Measurements from ENCODE around the gene VAX1. TPM values are rescaled to one million over a fixed set of nuclear protein-coding genes. Genes with fewer than 3 reads are reported as not detected.

The VAX1 gene
- total RNA-seq, 1 experiment from 2014 or later: 4.6 TPM

- Histone ChIP-seq H3K4me3 (ENCODE audit: low read depth in 2 of 2, low read length in 2 of 2) (peak overlapping the region; percentile 41 to 49), H3K27me3 (ENCODE audit: control insufficient read depth, insufficient read depth, low read length) (peaks cover 38% of the 10 kb centered on the region), H3K27ac (ENCODE audit: low read length) (no peak overlapping the region), H3K4me1 (ENCODE audit: control insufficient read depth, insufficient read depth, low read length) (no peaks in the 10 kb centered on the region), H3K9me3 (ENCODE audit: control insufficient read depth, insufficient read depth, low read depth, low read length) (no peaks in the 10 kb centered on the region), H3K36me3 (ENCODE audit: control insufficient read depth, insufficient read depth, low read length) (no peaks in the 10 kb centered on the region)
- DNase-seq (ENCODE audit: low read depth, low spot score) (no peak), ATAC-seq (peak; percentile 90)
- TF ChIP-seq REST (IDR thresholded peaks at IDR 0.05; ENCODE audit: insufficient read depth in 1 of 2, low read depth in 2 of 2, low read length in 1 of 2) (peak in 1 of 2 experiments; percentile 21; a peak in 1 of 4 replicates), SIN3A (IDR thresholded peaks at IDR 0.05; ENCODE audit: borderline replicate concordance, insufficient read depth, low read depth, low read length) (no peak), POLR2AphosphoS5 (IDR thresholded peaks at IDR 0.05; ENCODE audit: low read depth, low read length) (no peak), TCF7L2 (IDR thresholded peaks at IDR 0.05; ENCODE audit: low read depth, low read length) (peak; percentile 89)
- TF ChIP-seq, protein P1, sequence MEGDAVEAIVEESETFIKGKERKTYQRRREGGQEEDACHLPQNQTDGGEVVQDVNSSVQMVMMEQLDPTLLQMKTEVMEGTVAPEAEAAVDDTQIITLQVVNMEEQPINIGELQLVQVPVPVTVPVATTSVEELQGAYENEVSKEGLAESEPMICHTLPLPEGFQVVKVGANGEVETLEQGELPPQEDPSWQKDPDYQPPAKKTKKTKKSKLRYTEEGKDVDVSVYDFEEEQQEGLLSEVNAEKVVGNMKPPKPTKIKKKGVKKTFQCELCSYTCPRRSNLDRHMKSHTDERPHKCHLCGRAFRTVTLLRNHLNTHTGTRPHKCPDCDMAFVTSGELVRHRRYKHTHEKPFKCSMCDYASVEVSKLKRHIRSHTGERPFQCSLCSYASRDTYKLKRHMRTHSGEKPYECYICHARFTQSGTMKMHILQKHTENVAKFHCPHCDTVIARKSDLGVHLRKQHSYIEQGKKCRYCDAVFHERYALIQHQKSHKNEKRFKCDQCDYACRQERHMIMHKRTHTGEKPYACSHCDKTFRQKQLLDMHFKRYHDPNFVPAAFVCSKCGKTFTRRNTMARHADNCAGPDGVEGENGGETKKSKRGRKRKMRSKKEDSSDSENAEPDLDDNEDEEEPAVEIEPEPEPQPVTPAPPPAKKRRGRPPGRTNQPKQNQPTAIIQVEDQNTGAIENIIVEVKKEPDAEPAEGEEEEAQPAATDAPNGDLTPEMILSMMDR (IDR thresholded peaks at IDR 0.05): peak; percentile 99
- CTCF ChIA-PET: interaction anchor here (0.6 to 4.1 kb wide), 6 partner anchors 31 to 371 kb away, joined by 3 to 28 read pairs (median 4); no protein-coding TSS in a partner anchor
- POLR2A ChIA-PET: no interaction called here
- in situ Hi-C loops (cut with HindIII; ENCODE audit: low pct_unique_long_range_greater_than_20kb, low sequenced_read_pairs): no loop called here
- intact Hi-C loops (cut with micrococcal nuclease; ENCODE audit: unreplicated experiment): loop anchor here (5.0 to 10.0 kb wide), 2 partner anchors 161 to 243 kb away; partner anchors contain the start of gene SHTN1
- BruUV-seq (replicated peaks): no TSS peak
Measured at GRCh38 chr10:117167789-117168674, 30.0 kb upstream of the VAX1 start.

- in situ Hi-C loops (cut with HindIII; ENCODE audit: low pct_unique_long_range_greater_than_20kb, low sequenced_read_pairs) (no loop called here), intact Hi-C loops (cut with micrococcal nuclease; ENCODE audit: unreplicated experiment) (loop anchor here (5.0 to 10.0 kb wide), 2 partner anchors 160 to 243 kb away; partner anchors contain the start of gene SHTN1)
- no peak for ATAC-seq
- DNase-seq (ENCODE audit: low read depth, low spot score): no peak
- Histone ChIP-seq H3K4me1 (ENCODE audit: control insufficient read depth, insufficient read depth, low read length) (peaks cover 3% of the 10 kb centered on the region), H3K27ac (ENCODE audit: low read length) (no peak overlapping the region), H3K36me3 (ENCODE audit: control insufficient read depth, insufficient read depth, low read length) (no peaks in the 10 kb centered on the region), H3K9me3 (ENCODE audit: control insufficient read depth, insufficient read depth, low read depth, low read length) (no peaks in the 10 kb centered on the region), H3K4me3 (ENCODE audit: low read depth in 2 of 2, low read length in 2 of 2) (no peak overlapping the region), H3K27me3 (ENCODE audit: control insufficient read depth, insufficient read depth, low read length) (peaks cover 36% of the 10 kb centered on the region)
- no peak for TF ChIP-seq POLR2AphosphoS5 (IDR thresholded peaks at IDR 0.05; ENCODE audit: low read depth, low read length)
- no peak for TF ChIP-seq TCF7L2 (IDR thresholded peaks at IDR 0.05; ENCODE audit: low read depth, low read length)
- TF ChIP-seq, protein P1 (IDR thresholded peaks at IDR 0.05): no peak
- ChIA-PET CTCF (interaction anchor here (0.6 to 4.1 kb wide), 5 partner anchors 31 to 370 kb away, joined by 3 to 28 read pairs (median 4); no protein-coding TSS in a partner anchor), POLR2A (no interaction called here)
- BruUV-seq (replicated peaks): no TSS peak
Measured at GRCh38 chr10:117167346-117167788, 29.3 kb upstream of the VAX1 start.
